H1 (cell line): ENCODE data around the gene SLC35E3. TPM values are rescaled to one million over a fixed set of nuclear protein-coding genes. Genes with fewer than 3 reads are reported as not detected.

Experiments
- CTCF ChIA-PET: fragments of 300-600 bp; sonication (Branson Sonifier 250); formaldehyde crosslinking; loops from one replicate; lab custom pipeline; 2021; ENCODE audit not compliant: partially characterized antibody; lab: Charles Lee
- POLR2A ChIA-PET: fragments of 300-600 bp; sonication (Branson Sonifier 250); formaldehyde crosslinking; loops from one replicate; lab custom pipeline; 2021; ENCODE audit warnings: inconsistent platforms; ENCODE audit not compliant: partially characterized antibody; lab: Charles Lee
- DNase-seq, 2 experiments: peaks; one replicate each; pipeline versions ENCODE4 v3.0.0 to v3.0.0-alpha.2; 2010 to 2022; ENCODE audit warnings: low spot score in 2 of 2, low read depth in 1 of 2, mixed read lengths in 1 of 2
- FAIRE-seq: peaks from 2 replicates; lab custom pipeline; 2011; peaks lifted over from hg19 to GRCh38; lab: Jason Lieb, UNC
- H2AFZ ChIP-seq: 2 replicates; pipeline ENCODE4 v1.8.1; 2012; ENCODE audit warnings: low read length, inconsistent platforms
- H2AK5ac ChIP-seq: 2 replicates; pipeline ENCODE4 v1.6.1; 2013; ENCODE audit warnings: low read depth, low read length
- H2BK120ac ChIP-seq: replicated peaks from 2 replicates; pipeline ENCODE3; 2013; ENCODE audit warnings: low read depth, low read length, inconsistent platforms
- H2BK12ac ChIP-seq: 2 replicates; pipeline ENCODE4 v1.6.1; 2013; ENCODE audit warnings: low read depth, low read length
- H2BK15ac ChIP-seq: 2 replicates; pipeline ENCODE4 v1.6.1; 2013; ENCODE audit warnings: low read length
- H2BK20ac ChIP-seq: 2 replicates; pipeline ENCODE4 v1.6.1; 2013; ENCODE audit warnings: low read length
- H2BK5ac ChIP-seq: 2 replicates; pipeline ENCODE4 v1.6.1; 2013; ENCODE audit warnings: low read depth, low read length
- H3K14ac ChIP-seq: 2 replicates; pipeline ENCODE4 v1.6.1; 2013; ENCODE audit warnings: inconsistent platforms; ENCODE audit not compliant: insufficient read length
- H3K18ac ChIP-seq: 2 replicates; pipeline ENCODE4 v1.6.1; 2013; ENCODE audit warnings: low read length; ENCODE audit errors: extremely low read depth
- H3K23ac ChIP-seq: 2 replicates; pipeline ENCODE4 v1.6.1; 2013; ENCODE audit warnings: inconsistent platforms; ENCODE audit not compliant: insufficient read length
- H3K23me2 ChIP-seq: 2 replicates; pipeline ENCODE4 v1.6.1; 2013; ENCODE audit warnings: low read depth, low read length
- H3K27ac ChIP-seq: 2 replicates; pipeline ENCODE4 v1.6.1; 2011; ENCODE audit warnings: low read depth, low read length, inconsistent platforms
- H3K27me3 ChIP-seq, 4 experiments: replicated peaks in 1 of 4; 1 replicate in 1 of 4; 2 replicates in 3 of 4; pipeline versions ENCODE4 v1.6.1 to v1.8.1; 2011 to 2013; ENCODE audit warnings: low read length in 3 of 4, mild to moderate bottlenecking in 3 of 4, inconsistent platforms in 2 of 4, mixed read lengths in 2 of 4, moderate library complexity in 1 of 4; ENCODE audit not compliant: control insufficient read depth in 3 of 4, insufficient read depth in 3 of 4; ENCODE audit errors: extremely low read depth in 1 of 4
- H3K36me3 ChIP-seq, 4 experiments: 2 replicates each; pipeline versions ENCODE4 v1.6.1 to v1.8.1; 2011 to 2013; ENCODE audit warnings: mild to moderate bottlenecking in 4 of 4, low read length in 3 of 4, moderate library complexity in 2 of 4, control low read depth in 1 of 4, inconsistent platforms in 1 of 4; ENCODE audit not compliant: insufficient read depth in 4 of 4, control insufficient read depth in 2 of 4
- H3K4ac ChIP-seq: replicated peaks from 2 replicates; pipeline ENCODE3; 2013; ENCODE audit warnings: low read length, low read depth, mixed read lengths, inconsistent platforms; ENCODE audit not compliant: insufficient read length
- H3K4me1 ChIP-seq, 4 experiments: replicated peaks in 1 of 4; 1 replicate in 1 of 4; 2 replicates in 3 of 4; pipeline versions ENCODE4 v1.6.1 to v1.8.1; 2011 to 2013; ENCODE audit warnings: low read length in 3 of 4, inconsistent platforms in 2 of 4, mixed read lengths in 1 of 4; ENCODE audit not compliant: insufficient read depth in 4 of 4, control insufficient read depth in 3 of 4
- H3K4me2 ChIP-seq, 2 experiments: 2 replicates each; pipeline versions ENCODE4 v1.6.1 to v1.8.1; 2011 to 2013; ENCODE audit warnings: low read depth in 2 of 2, low read length in 2 of 2, control low read depth in 1 of 2, inconsistent platforms in 1 of 2, mild to moderate bottlenecking in 1 of 2; ENCODE audit not compliant: insufficient read depth in 1 of 2
- H3K4me3 ChIP-seq, 4 experiments: fragments of 200-600, 300-600 bp in 1 of 4; sonication (generic), shearing (Covaris generic), sonication (Bioruptor Twin) in 1 of 4; 2 replicates each; pipeline versions ENCODE4 v1.5.1 to v1.8.1; 2011 to 2016; ENCODE audit warnings: low read length in 4 of 4, low read depth in 3 of 4, control low read depth in 2 of 4, inconsistent platforms in 2 of 4, mild to moderate bottlenecking in 2 of 4, mixed read lengths in 1 of 4, moderate library complexity in 1 of 4; ENCODE audit not compliant: insufficient read depth in 2 of 4; ENCODE audit errors: extremely low read depth in 1 of 4
- H3K56ac ChIP-seq: replicated peaks from 2 replicates; pipeline ENCODE3; 2013; ENCODE audit warnings: low read depth, mild to moderate bottlenecking, mixed read lengths, low read length, inconsistent platforms; ENCODE audit not compliant: insufficient read length
- H3K79me1 ChIP-seq: 2 replicates; pipeline ENCODE4 v1.6.1; 2013; ENCODE audit warnings: low read depth, low read length, control low read depth
- H3K79me2 ChIP-seq, 2 experiments: 2 replicates each; pipeline versions ENCODE4 v1.6.1 to v1.8.1; 2012 to 2013; ENCODE audit warnings: low read length in 2 of 2, mild to moderate bottlenecking in 2 of 2, inconsistent platforms in 1 of 2; ENCODE audit not compliant: insufficient read depth in 2 of 2, control insufficient read depth in 1 of 2
- H3K9ac ChIP-seq, 4 experiments: replicated peaks in 1 of 4; 1 replicate in 1 of 4; 2 replicates in 3 of 4; pipeline versions ENCODE4 v1.6.1 to v1.8.1; 2011 to 2013; ENCODE audit warnings: low read depth in 3 of 4, low read length in 3 of 4, control low read depth in 2 of 4, mild to moderate bottlenecking in 2 of 4, moderate library complexity in 2 of 4, inconsistent platforms in 1 of 4; ENCODE audit errors: extremely low read depth in 1 of 4
- H3K9me3 ChIP-seq, 2 experiments: 2 replicates each; pipeline versions ENCODE4 v1.6.1 to v1.8.1; 2012 to 2013; ENCODE audit warnings: mild to moderate bottlenecking in 2 of 2, moderate library complexity in 2 of 2, control low read depth in 1 of 2, inconsistent platforms in 1 of 2, low read depth in 1 of 2, low read length in 1 of 2, mixed read lengths in 1 of 2; ENCODE audit not compliant: insufficient read depth in 2 of 2
- H4K20me1 ChIP-seq, 2 experiments: replicated peaks in 1 of 2; 2 replicates each; pipeline versions ENCODE3 to v1.8.1; 2011 to 2013; ENCODE audit warnings: inconsistent platforms in 2 of 2, low read length in 2 of 2, mild to moderate bottlenecking in 1 of 2; ENCODE audit not compliant: insufficient read depth in 2 of 2, control insufficient read depth in 1 of 2
- H4K5ac ChIP-seq: 2 replicates; pipeline ENCODE4 v1.6.1; 2013; ENCODE audit warnings: low read length, low read depth, mixed read lengths, inconsistent platforms; ENCODE audit not compliant: insufficient read length
- H4K8ac ChIP-seq: 2 replicates; pipeline ENCODE4 v1.8.0; 2013; ENCODE audit warnings: mild to moderate bottlenecking, moderate library complexity, low read length, inconsistent platforms; ENCODE audit not compliant: insufficient read depth; ENCODE audit errors: extremely low read depth
- H4K91ac ChIP-seq: replicated peaks from 2 replicates; pipeline ENCODE3; 2013; ENCODE audit warnings: low read length, mixed read lengths, inconsistent platforms; ENCODE audit not compliant: insufficient read length
- CEBPB ChIP-seq: IDR thresholded peaks from 2 replicates; pipeline ENCODE4 v1.6.1; 2012; ENCODE audit warnings: low read depth, low read length
- CREB1 ChIP-seq: IDR thresholded peaks from 2 replicates; pipeline ENCODE4 v1.6.1; 2012; ENCODE audit warnings: inconsistent platforms
- EGR1 ChIP-seq: IDR thresholded peaks from 2 replicates; pipeline ENCODE4 v1.6.1; 2011; ENCODE audit warnings: low read depth, low read length, borderline replicate concordance
- HDAC2 ChIP-seq, 2 experiments: fragments of 300-600 bp in 1 of 2; sonication (generic) in 1 of 2; IDR thresholded peaks; 2 replicates each; pipeline ENCODE4 v1.6.1; 2011 to 2012; ENCODE audit warnings: low read depth in 2 of 2, low read length in 2 of 2, mild to moderate bottlenecking in 2 of 2, moderate library complexity in 2 of 2, borderline replicate concordance in 1 of 2, inconsistent platforms in 1 of 2
- KDM5A ChIP-seq: fragments of 200-600 bp; IDR thresholded peaks from 2 replicates; pipeline ENCODE4 v1.7.1; 2012; ENCODE audit warnings: mild to moderate bottlenecking, low read length, inconsistent platforms, mixed read lengths
- NRF1 ChIP-seq: IDR thresholded peaks from 2 replicates; pipeline ENCODE4 v1.6.1; 2011; ENCODE audit warnings: mild to moderate bottlenecking, low read depth, low read length, improper control_type of control experiment
- PHF8 ChIP-seq: fragments of 200-600 bp; sonication (generic); conservative IDR thresholded peaks from 2 replicates; pipeline ENCODE4 v1.7.1; 2012; ENCODE audit warnings: low read depth, mild to moderate bottlenecking, inconsistent platforms, low read length, moderate library complexity
- POLR2A ChIP-seq, 2 experiments: IDR thresholded peaks; 1 replicate in 1 of 2; 2 replicates in 1 of 2; pipeline ENCODE4 v1.6.1; 2011; ENCODE audit warnings: low read depth in 2 of 2, low read length in 2 of 2, mild to moderate bottlenecking in 2 of 2; ENCODE audit errors: control extremely low read depth in 1 of 2
- POLR2AphosphoS5 ChIP-seq: IDR thresholded peaks from 2 replicates; pipeline ENCODE4 v1.6.1; 2011; ENCODE audit warnings: low read depth, low read length
- RAD21 ChIP-seq, 2 experiments: IDR thresholded peaks in 1 of 2; conservative IDR thresholded peaks in 1 of 2; 2 replicates each; pipeline ENCODE4 v1.6.1; 2011; ENCODE audit warnings: low read depth in 2 of 2, low read length in 2 of 2, improper control_type of control experiment in 1 of 2, inconsistent platforms in 1 of 2, mild to moderate bottlenecking in 1 of 2, moderate library complexity in 1 of 2
- RBBP5 ChIP-seq: IDR thresholded peaks from 2 replicates; pipeline ENCODE4 v1.7.1; 2012; ENCODE audit warnings: low read depth, mild to moderate bottlenecking, inconsistent platforms, low read length, moderate library complexity, borderline replicate concordance
- SUZ12 ChIP-seq: fragments of 200-600 bp; sonication (generic); IDR thresholded peaks from 2 replicates; pipeline ENCODE4 v1.6.1; 2012; ENCODE audit warnings: mild to moderate bottlenecking, inconsistent platforms, low read length, moderate library complexity, mixed read lengths
- TAF1 ChIP-seq: IDR thresholded peaks from 2 replicates; pipeline ENCODE4 v1.6.1; 2011; ENCODE audit warnings: mild to moderate bottlenecking, low read depth, low read length
- WGBS, 2 experiments: shearing (Covaris generic) in 1 of 2; methylation state at CpG; one replicate each; pipeline versions ENCODE4 v1.1.6 to v1.1.7; 2013 to 2015; ENCODE audit warnings: low lambda C conversion rate in 2 of 2, mixed read lengths in 2 of 2, inconsistent platforms in 1 of 2, low coverage in 1 of 2, missing lambda C conversion rate in 1 of 2; ENCODE audit not compliant: insufficient replicate concordance in 2 of 2, insufficient coverage in 1 of 2, insufficient read length in 1 of 2; ENCODE audit errors: extremely low coverage in 1 of 2, missing lambda C conversion rate in 1 of 2; 5-methylcytosine and 5-hydroxymethylcytosine counted together
- polyA plus RNA-seq, 7 experiments: library from polyadenylated mRNA; depleted of rRNA in 3 of 7; stranded (reverse) in 5 of 7; unstranded in 2 of 7; fragments of >200 nt in 5 of 7; fragments of 200-250 nt in 2 of 7; gene quantifications; 1 replicate in 5 of 7; 2 replicates in 1 of 7; 4 replicates in 1 of 7; pipeline versions ENCODE4 v1.2.1 to v1.2.3, GENCODE V29; 2011 to 2013; ENCODE audit warnings: missing spikeins in 2 of 7, mixed read lengths in 2 of 7
- total RNA-seq: library from RNA; stranded (reverse); fragmentation: NEBNext Ultra II Directional; extraction: Animal tissue kit (Norgen Biotek cat#: 25700); gene quantifications from 2 replicates; pipeline ENCODE4 v1.2.1, GENCODE V29; 2021

The SLC35E3 gene
- total and polyA plus RNA-seq, 2 of the 8 experiments (the other 6 are each of a cell fraction or from before 2014, with no cell fraction given), result 10.0 to 10.9 TPM

DNA sequence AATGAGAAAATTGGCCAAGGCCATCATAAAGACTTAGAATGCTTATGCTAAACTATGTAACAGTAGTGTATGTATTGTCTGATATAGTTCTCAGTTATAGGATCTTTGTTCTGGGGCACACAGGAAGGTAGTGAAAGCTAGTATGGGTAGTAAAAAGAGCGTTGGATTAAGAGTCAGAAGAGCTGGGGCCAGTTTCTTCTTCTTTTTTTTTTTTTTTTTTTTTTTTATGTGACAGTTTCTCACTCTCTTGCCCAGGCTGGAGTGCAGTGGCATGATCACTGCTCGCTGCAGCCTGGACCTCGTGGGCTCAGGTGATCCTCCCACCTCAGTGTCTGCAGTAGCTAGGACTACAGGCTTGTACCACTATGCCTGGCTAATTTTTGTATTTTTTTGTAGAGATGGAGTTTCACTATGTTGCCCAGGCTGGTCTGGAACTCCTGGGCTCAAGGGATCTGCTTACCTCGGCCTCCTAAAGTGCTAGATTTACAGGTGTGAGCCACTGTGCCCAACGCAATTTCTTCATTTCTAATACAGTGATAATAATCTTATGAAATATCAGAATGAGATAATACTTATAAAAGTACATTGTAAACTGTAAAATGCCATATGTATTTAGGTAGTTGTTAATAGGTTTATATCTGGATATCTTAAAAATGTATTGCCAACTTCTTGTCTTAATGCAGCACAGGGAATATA, 69.4 kb downstream of the SLC35E3 start:
- Histone ChIP-seq H4K91ac (no peak overlapping the region), H2BK15ac (no peak overlapping the region), H4K8ac (no peak overlapping the region), H3K23me2 (no peaks in the 10 kb centered on the region), H3K4ac (no peak overlapping the region), H4K5ac (no peak overlapping the region), H3K79me2 (peaks cover 0 to 78% of the 10 kb centered on the region in 2 experiments; a peak in 3 of 4 replicates), H2BK120ac (no peak overlapping the region), H4K20me1 (peaks cover 2 to 7% of the 10 kb centered on the region in 2 experiments), H3K56ac (no peak overlapping the region), H3K9ac (no peak overlapping the region), H3K36me3 (peaks cover 16 to 83% (median 50%) of the 10 kb centered on the region in 4 experiments), H3K4me3 (no peak overlapping the region), H3K27ac (no peak overlapping the region), H3K27me3 (no peaks in the 10 kb centered on the region), H3K79me1 (no peaks in the 10 kb centered on the region; the same call in 1 of the 2 replicates), H2BK5ac (no peak overlapping the region), H2AFZ (no peak overlapping the region), H3K9me3 (no peaks in the 10 kb centered on the region), H2BK12ac (no peak overlapping the region), H3K4me2 (no peak overlapping the region), H2AK5ac (no peak overlapping the region), H3K23ac (no peak overlapping the region), H3K18ac (no peak overlapping the region), H3K4me1 (no peaks in the 10 kb centered on the region), H2BK20ac (no peak overlapping the region), H3K14ac (no peak overlapping the region)
- DNase-seq, result no peak
- no peak for FAIRE-seq
- WGBS, 2 experiments, result 88% methylated on average over 5 of the region's 5 CpGs; no CpG with 5 or more reads in 1 of the 2 experiments
- ChIA-PET POLR2A (interaction anchor here (0.8 to 2.3 kb wide), 6 partner anchors 11 to 101 kb away, joined by 3 to 12 read pairs (median 4); no protein-coding TSS in a partner anchor), CTCF (interaction anchor here (0.9 to 3.7 kb wide), 2 partner anchors 13 to 15 kb away, joined by 5 to 29 read pairs; no protein-coding TSS in a partner anchor)
- TF ChIP-seq HDAC2 (IDR thresholded peaks at IDR 0.05; ENCODE audit: borderline replicate concordance in 1 of 2, low read depth in 2 of 2, low read length in 2 of 2) (no peak), POLR2AphosphoS5 (no peak), RBBP5 (no peak), PHF8 (no peak), RAD21 (IDR thresholded peaks at IDR 0.05 in 1 of 2, conservative IDR thresholded peaks at IDR 0.05 in 1 of 2; ENCODE audit: low read depth in 2 of 2, low read length in 2 of 2) (no peak), TAF1 (no peak), CEBPB (no peak), CREB1 (no peak), KDM5A (no peak), SUZ12 (no peak), EGR1 (no peak), NRF1 (no peak), POLR2A (IDR thresholded peaks at IDR 0.05; ENCODE audit: control extremely low read depth in 1 of 2, low read depth in 2 of 2, low read length in 2 of 2) (no peak)
